Measurements from ENCODE around the gene KDM2B. TPM values are rescaled to one million over a fixed set of nuclear protein-coding genes. Genes with fewer than 3 reads are reported as not detected.

Gene KDM2B
- polyA plus RNA-seq, 1 donor from 2014 or later = 85.5 TPM

DNA sequence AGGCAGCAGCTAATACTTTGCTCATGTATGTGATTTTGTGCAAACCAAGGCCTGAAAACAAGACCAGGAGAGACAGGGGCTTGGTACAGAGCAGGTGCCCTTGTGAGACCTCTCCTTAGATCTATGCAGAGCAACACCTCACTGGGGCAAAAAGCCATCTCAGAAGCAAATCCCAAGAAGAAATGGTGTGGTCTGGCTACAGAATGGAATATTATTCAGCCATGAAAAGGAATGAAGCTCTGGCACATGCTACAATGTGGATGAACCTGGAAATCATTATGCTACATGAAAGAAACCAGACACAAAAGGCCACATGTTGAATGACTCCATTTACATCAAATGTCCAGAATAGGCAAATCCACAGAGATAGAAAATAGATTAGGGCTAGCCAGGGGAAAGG is 61.6 kb downstream of the KDM2B start:
- no peak overlapping the region for H3K4me3 ChIP-seq (ENCODE audit: low read length)
- H3K27me3 ChIP-seq (ENCODE audit: insufficient read depth, low read depth, low read length) = no peaks in the 10 kb centered on the region
- no peak overlapping the region for H2AFZ ChIP-seq (ENCODE audit: low read depth, low read length)
- no peaks in the 10 kb centered on the region for H4K20me1 ChIP-seq (ENCODE audit: insufficient read depth)
- H3K36me3 ChIP-seq (ENCODE audit: insufficient read depth, low read length) = no peaks in the 10 kb centered on the region
- H3K79me2 ChIP-seq (replicated peaks; ENCODE audit: insufficient read depth, low read length) = no peaks in the 10 kb centered on the region
- no peaks in the 10 kb centered on the region for H3K9me3 ChIP-seq (ENCODE audit: low read length)
- no peak overlapping the region for H3K27ac ChIP-seq (ENCODE audit: low read length)
- H3K9ac ChIP-seq (ENCODE audit: low read length) = no peak overlapping the region
- no peaks in the 10 kb centered on the region for H3K9me2 ChIP-seq (ENCODE audit: insufficient read depth, low read length)
- H3K4me2 ChIP-seq (ENCODE audit: low read length) = no peak overlapping the region
- no peaks in the 10 kb centered on the region for H3F3A ChIP-seq (ENCODE audit: insufficient read depth, low read length, poor library complexity, severe bottlenecking)
- TF ChIP-seq EZH2 (IDR thresholded peaks at IDR 0.05; ENCODE audit: borderline replicate concordance, insufficient read depth, low read length, poor library complexity, severe bottlenecking) (no peak), RAD21 (conservative IDR thresholded peaks at IDR 0.05) (no peak), MXI1 (conservative IDR thresholded peaks at IDR 0.05; ENCODE audit: poor library complexity, severe bottlenecking) (no peak), EP300 (conservative IDR thresholded peaks at IDR 0.05; ENCODE audit: poor library complexity, severe bottlenecking) (no peak), TAF1 (IDR thresholded peaks at IDR 0.05; ENCODE audit: low read depth) (no peak), POLR2AphosphoS5 (IDR thresholded peaks at IDR 0.05) (no peak), SMC3 (conservative IDR thresholded peaks at IDR 0.05; ENCODE audit: poor library complexity) (no peak)
- TF ChIP-seq, protein P1, sequence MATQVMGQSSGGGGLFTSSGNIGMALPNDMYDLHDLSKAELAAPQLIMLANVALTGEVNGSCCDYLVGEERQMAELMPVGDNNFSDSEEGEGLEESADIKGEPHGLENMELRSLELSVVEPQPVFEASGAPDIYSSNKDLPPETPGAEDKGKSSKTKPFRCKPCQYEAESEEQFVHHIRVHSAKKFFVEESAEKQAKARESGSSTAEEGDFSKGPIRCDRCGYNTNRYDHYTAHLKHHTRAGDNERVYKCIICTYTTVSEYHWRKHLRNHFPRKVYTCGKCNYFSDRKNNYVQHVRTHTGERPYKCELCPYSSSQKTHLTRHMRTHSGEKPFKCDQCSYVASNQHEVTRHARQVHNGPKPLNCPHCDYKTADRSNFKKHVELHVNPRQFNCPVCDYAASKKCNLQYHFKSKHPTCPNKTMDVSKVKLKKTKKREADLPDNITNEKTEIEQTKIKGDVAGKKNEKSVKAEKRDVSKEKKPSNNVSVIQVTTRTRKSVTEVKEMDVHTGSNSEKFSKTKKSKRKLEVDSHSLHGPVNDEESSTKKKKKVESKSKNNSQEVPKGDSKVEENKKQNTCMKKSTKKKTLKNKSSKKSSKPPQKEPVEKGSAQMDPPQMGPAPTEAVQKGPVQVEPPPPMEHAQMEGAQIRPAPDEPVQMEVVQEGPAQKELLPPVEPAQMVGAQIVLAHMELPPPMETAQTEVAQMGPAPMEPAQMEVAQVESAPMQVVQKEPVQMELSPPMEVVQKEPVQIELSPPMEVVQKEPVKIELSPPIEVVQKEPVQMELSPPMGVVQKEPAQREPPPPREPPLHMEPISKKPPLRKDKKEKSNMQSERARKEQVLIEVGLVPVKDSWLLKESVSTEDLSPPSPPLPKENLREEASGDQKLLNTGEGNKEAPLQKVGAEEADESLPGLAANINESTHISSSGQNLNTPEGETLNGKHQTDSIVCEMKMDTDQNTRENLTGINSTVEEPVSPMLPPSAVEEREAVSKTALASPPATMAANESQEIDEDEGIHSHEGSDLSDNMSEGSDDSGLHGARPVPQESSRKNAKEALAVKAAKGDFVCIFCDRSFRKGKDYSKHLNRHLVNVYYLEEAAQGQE (IDR thresholded peaks at IDR 0.05; ENCODE audit: borderline replicate concordance) = no peak
- TF ChIP-seq, protein P2, sequence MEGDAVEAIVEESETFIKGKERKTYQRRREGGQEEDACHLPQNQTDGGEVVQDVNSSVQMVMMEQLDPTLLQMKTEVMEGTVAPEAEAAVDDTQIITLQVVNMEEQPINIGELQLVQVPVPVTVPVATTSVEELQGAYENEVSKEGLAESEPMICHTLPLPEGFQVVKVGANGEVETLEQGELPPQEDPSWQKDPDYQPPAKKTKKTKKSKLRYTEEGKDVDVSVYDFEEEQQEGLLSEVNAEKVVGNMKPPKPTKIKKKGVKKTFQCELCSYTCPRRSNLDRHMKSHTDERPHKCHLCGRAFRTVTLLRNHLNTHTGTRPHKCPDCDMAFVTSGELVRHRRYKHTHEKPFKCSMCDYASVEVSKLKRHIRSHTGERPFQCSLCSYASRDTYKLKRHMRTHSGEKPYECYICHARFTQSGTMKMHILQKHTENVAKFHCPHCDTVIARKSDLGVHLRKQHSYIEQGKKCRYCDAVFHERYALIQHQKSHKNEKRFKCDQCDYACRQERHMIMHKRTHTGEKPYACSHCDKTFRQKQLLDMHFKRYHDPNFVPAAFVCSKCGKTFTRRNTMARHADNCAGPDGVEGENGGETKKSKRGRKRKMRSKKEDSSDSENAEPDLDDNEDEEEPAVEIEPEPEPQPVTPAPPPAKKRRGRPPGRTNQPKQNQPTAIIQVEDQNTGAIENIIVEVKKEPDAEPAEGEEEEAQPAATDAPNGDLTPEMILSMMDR (IDR thresholded peaks at IDR 0.05; ENCODE audit: poor library complexity, severe bottlenecking) = no peak

DNA sequence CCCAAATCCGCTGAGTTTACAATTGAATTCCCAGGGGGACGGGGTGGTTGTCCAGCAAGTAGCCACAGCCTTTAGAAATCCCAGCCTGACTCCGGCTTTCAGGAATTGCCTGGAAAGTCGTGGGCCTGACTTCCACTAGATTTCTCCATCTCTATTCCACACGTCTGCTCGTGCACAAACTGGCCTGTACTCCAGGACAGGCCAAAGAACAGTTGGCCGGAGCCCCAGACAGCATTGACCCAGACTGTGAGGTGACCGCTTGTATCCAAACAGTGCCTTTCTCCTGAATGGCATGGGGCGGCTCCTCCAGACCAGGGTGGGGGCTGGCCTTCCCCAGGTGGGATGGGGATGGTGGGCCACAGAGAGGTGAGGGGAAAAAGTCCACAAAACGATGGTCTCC is 62.2 kb downstream of the KDM2B start:
- Histone ChIP-seq H3K27ac (ENCODE audit: low read length) (no peak overlapping the region), H3K79me2 (replicated peaks; ENCODE audit: insufficient read depth, low read length) (no peaks in the 10 kb centered on the region), H3K4me2 (ENCODE audit: low read length) (no peak overlapping the region), H3K9me2 (ENCODE audit: insufficient read depth, low read length) (no peaks in the 10 kb centered on the region), H3K4me3 (ENCODE audit: low read length) (no peak overlapping the region), H3K9ac (ENCODE audit: low read length) (no peak overlapping the region), H3F3A (ENCODE audit: insufficient read depth, low read length, poor library complexity, severe bottlenecking) (no peaks in the 10 kb centered on the region), H3K9me3 (ENCODE audit: low read length) (no peaks in the 10 kb centered on the region), H4K20me1 (ENCODE audit: insufficient read depth) (no peaks in the 10 kb centered on the region), H3K36me3 (ENCODE audit: insufficient read depth, low read length) (no peaks in the 10 kb centered on the region), H2AFZ (ENCODE audit: low read depth, low read length) (no peak overlapping the region), H3K27me3 (ENCODE audit: insufficient read depth, low read depth, low read length) (no peaks in the 10 kb centered on the region)
- TF ChIP-seq EP300 (conservative IDR thresholded peaks at IDR 0.05; ENCODE audit: poor library complexity, severe bottlenecking) = no peak
- no peak for TF ChIP-seq MXI1 (conservative IDR thresholded peaks at IDR 0.05; ENCODE audit: poor library complexity, severe bottlenecking)
- TF ChIP-seq, protein P1 (IDR thresholded peaks at IDR 0.05; ENCODE audit: borderline replicate concordance) = no peak
- no peak for TF ChIP-seq RAD21 (conservative IDR thresholded peaks at IDR 0.05)
- TF ChIP-seq, protein P2 (IDR thresholded peaks at IDR 0.05; ENCODE audit: poor library complexity, severe bottlenecking) = no peak
- no peak for TF ChIP-seq EZH2 (IDR thresholded peaks at IDR 0.05; ENCODE audit: borderline replicate concordance, insufficient read depth, low read length, poor library complexity, severe bottlenecking)
- no peak for TF ChIP-seq TAF1 (IDR thresholded peaks at IDR 0.05; ENCODE audit: low read depth)
- no peak for TF ChIP-seq POLR2AphosphoS5 (IDR thresholded peaks at IDR 0.05)
- no peak for TF ChIP-seq SMC3 (conservative IDR thresholded peaks at IDR 0.05; ENCODE audit: poor library complexity)
